ENCODE data around the gene SHISA3.

- TF ChIP-seq EZH2 (IDR thresholded peaks at IDR 0.05; ENCODE audit: low read length, missing control alignments) = no peak
- TF ChIP-seq CTCF (conservative IDR thresholded peaks at IDR 0.05 in 1 of 2, IDR thresholded peaks at IDR 0.05 in 1 of 2; ENCODE audit: low read depth in 1 of 2, low read length in 2 of 2) = no peak
Measured at GRCh38 chr4:42385516-42385915, 11.8 kb upstream of the SHISA3 start.
